ENCODE measurements around the gene PTK7.

The PTK7 gene

GRCh38 chr6:43125119-43125518, 49.0 kb downstream of the PTK7 start:
- H3K4me3 ChIP-seq (ENCODE audit: low read depth, low read length) = no peak overlapping the region
- in situ Hi-C loops (cut with HindIII; ENCODE audit: low pct_ligation_motif_present, low sequenced_read_pairs) = no loop called here
- H3K27me3 ChIP-seq (replicated peaks) = no peaks in the 10 kb centered on the region
- H3K36me3 ChIP-seq (replicated peaks) = no peaks in the 10 kb centered on the region
- TF ChIP-seq, protein P1, sequence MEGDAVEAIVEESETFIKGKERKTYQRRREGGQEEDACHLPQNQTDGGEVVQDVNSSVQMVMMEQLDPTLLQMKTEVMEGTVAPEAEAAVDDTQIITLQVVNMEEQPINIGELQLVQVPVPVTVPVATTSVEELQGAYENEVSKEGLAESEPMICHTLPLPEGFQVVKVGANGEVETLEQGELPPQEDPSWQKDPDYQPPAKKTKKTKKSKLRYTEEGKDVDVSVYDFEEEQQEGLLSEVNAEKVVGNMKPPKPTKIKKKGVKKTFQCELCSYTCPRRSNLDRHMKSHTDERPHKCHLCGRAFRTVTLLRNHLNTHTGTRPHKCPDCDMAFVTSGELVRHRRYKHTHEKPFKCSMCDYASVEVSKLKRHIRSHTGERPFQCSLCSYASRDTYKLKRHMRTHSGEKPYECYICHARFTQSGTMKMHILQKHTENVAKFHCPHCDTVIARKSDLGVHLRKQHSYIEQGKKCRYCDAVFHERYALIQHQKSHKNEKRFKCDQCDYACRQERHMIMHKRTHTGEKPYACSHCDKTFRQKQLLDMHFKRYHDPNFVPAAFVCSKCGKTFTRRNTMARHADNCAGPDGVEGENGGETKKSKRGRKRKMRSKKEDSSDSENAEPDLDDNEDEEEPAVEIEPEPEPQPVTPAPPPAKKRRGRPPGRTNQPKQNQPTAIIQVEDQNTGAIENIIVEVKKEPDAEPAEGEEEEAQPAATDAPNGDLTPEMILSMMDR (IDR thresholded peaks at IDR 0.05; ENCODE audit: low read depth, low read length, missing control alignments) = no peak
- peak; percentile 93 for DNase-seq
- H3K27ac ChIP-seq = peak overlapping the region; percentile 92

DNA sequence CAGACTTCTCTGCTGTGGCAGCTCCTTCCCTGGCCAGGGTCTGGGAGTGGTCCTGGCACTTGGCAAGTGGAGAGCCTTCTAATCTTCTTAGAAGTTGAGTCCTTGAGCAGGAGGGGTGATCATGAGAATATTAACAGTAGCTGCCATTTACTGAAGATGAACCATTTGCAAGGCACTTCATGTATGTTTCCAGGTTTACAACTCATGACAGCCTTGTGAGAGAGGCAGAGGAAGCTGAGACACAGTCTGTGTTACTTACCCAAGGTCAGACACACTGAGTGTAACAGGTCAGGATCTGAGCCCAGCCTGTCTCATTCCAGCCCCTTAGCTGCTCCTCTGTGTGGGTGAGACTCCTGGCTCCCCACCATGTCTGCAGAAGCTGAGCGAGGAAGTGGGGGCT, 49.4 kb downstream of the PTK7 start:
- peak; percentile 34 for DNase-seq
- in situ Hi-C loops (cut with HindIII; ENCODE audit: low pct_ligation_motif_present, low sequenced_read_pairs) = no loop called here
- TF ChIP-seq, protein P1 (IDR thresholded peaks at IDR 0.05; ENCODE audit: low read depth, low read length, missing control alignments) = no peak
- H3K27ac ChIP-seq = peak overlapping the region; percentile 92
- H3K36me3 ChIP-seq (replicated peaks) = no peaks in the 10 kb centered on the region
- H3K4me3 ChIP-seq (ENCODE audit: low read depth, low read length) = no peak overlapping the region
- H3K27me3 ChIP-seq (replicated peaks) = no peaks in the 10 kb centered on the region

DNA sequence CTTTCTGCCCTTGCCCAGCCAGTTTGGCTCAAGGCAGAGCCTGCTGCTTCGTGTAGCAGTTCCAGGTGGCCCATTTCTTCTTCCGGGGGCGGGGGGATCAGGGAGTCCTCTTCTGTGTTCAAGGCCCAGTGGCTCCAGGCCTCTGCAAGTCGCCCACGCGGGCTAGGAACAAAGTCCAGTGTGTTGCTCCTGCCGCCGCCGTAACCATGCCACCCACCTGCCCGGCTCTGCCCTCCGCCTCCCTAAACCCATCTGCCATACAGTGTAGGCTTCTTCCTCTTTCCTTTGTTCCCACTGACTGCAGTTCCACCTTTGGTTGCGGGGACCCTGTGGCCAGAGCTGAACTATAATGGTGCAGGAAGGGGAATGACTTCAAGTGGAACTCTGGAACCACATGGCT, 51.1 kb downstream of the PTK7 start:
- H3K27ac ChIP-seq = no peak overlapping the region
- no peak for DNase-seq
- no peak overlapping the region for H3K4me3 ChIP-seq (ENCODE audit: low read depth, low read length)
- H3K36me3 ChIP-seq (replicated peaks) = peaks cover 6% of the 10 kb centered on the region
- no peaks in the 10 kb centered on the region for H3K27me3 ChIP-seq (replicated peaks)
- TF ChIP-seq, protein P1 (IDR thresholded peaks at IDR 0.05; ENCODE audit: low read depth, low read length, missing control alignments) = no peak
- in situ Hi-C loops (cut with HindIII; ENCODE audit: low pct_ligation_motif_present, low sequenced_read_pairs) = no loop called here

DNA sequence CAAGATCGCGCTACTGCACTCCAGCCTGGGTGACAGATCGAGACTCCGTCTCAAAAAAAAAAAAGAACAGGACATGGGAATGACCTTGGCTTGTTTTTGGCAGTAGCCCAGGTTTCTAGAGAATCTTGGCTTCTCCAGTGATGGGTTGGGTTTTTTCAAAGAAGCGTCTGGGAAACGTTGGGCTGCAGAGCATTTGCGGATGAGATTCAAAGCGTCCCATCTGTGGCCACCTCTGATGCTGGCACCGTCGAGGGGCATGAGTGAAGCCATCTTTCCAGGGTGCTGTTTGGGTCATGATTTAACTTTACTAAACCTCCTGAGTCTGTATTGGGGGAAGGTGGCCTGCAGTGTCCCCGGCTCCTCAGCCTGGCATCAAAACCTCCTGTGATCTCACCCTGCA, 51.8 kb downstream of the PTK7 start:
- DNase-seq = no peak
- Histone ChIP-seq H3K27me3 (replicated peaks) (no peaks in the 10 kb centered on the region), H3K4me3 (ENCODE audit: low read depth, low read length) (no peak overlapping the region), H3K36me3 (replicated peaks) (peaks cover 9% of the 10 kb centered on the region), H3K27ac (no peak overlapping the region)
- in situ Hi-C loops (cut with HindIII; ENCODE audit: low pct_ligation_motif_present, low sequenced_read_pairs) = no loop called here
- TF ChIP-seq, protein P1 (IDR thresholded peaks at IDR 0.05; ENCODE audit: low read depth, low read length, missing control alignments) = no peak

DNA sequence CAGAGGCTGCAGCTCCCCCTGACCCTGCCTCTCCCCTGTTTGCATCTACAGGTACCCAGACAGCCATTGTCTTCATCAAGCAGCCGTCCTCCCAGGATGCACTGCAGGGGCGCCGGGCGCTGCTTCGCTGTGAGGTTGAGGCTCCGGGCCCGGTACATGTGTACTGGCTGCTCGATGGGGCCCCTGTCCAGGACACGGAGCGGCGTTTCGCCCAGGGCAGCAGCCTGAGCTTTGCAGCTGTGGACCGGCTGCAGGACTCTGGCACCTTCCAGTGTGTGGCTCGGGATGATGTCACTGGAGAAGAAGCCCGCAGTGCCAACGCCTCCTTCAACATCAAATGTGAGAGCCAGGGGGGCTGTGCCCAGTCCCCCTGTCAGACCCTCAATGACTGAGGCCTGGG, 52.8 kb downstream of the PTK7 start:
- H3K36me3 ChIP-seq (replicated peaks) = peaks cover 9% of the 10 kb centered on the region
- no peak overlapping the region for H3K27ac ChIP-seq
- H3K27me3 ChIP-seq (replicated peaks) = no peaks in the 10 kb centered on the region
- no peak overlapping the region for H3K4me3 ChIP-seq (ENCODE audit: low read depth, low read length)
- no peak for DNase-seq
- in situ Hi-C loops (cut with HindIII; ENCODE audit: low pct_ligation_motif_present, low sequenced_read_pairs) = no loop called here
- TF ChIP-seq, protein P1 (IDR thresholded peaks at IDR 0.05; ENCODE audit: low read depth, low read length, missing control alignments) = no peak

DNA sequence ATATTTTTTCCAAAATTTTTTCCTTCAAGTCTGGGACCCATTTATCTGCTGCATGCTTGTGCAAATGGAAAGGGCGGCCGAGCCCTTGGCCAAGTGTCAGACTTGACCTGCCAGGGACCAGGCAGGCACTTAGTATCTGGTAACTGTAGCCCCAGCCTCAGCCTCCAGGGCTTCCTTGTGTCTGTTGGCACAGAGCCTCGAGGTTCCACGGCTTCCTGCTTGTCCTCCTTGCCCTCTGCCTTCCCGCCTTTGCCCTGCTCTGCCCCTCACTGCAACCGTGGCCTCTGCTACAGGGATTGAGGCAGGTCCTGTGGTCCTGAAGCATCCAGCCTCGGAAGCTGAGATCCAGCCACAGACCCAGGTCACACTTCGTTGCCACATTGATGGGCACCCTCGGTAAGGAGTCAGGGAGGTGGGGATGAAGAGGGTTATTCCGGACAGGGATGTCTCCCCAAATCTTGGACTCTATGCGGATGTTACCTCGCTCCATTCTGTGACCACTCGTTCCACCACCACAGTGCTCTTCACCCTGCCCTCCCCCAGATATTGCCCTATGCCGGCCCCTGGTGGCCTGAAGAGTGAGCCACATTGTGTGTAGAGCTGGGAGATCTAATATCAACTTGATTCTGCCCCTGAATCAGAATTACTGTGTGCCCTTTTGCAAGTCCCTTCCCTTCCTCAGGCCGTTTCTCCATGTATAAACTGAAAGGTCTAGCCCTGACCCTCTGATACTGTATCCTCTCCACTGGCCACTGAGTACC, 53.5 kb downstream of the PTK7 start:
- TF ChIP-seq, protein P1 (IDR thresholded peaks at IDR 0.05; ENCODE audit: low read depth, low read length, missing control alignments) = peak; percentile 90
- peak; percentile 27 for DNase-seq
- Histone ChIP-seq H3K27me3 (replicated peaks) (no peaks in the 10 kb centered on the region), H3K27ac (no peak overlapping the region), H3K4me3 (ENCODE audit: low read depth, low read length) (no peak overlapping the region), H3K36me3 (replicated peaks) (peaks cover 9% of the 10 kb centered on the region)
- in situ Hi-C loops (cut with HindIII; ENCODE audit: low pct_ligation_motif_present, low sequenced_read_pairs) = no loop called here

Measured in brain microvascular endothelial cell (primary cell).